GM12891 (cell line): Measurements from ENCODE around the gene GLYATL1.

ENCODE experiments used
- POLR2A ChIP-seq: IDR thresholded peaks from 2 replicates; pipeline ENCODE4 v1.6.1; 2011; ENCODE audit warnings: low read depth, low read length, control low read depth
- POLR2AphosphoS5 ChIP-seq: IDR thresholded peaks from 2 replicates; pipeline ENCODE4 v1.6.1; 2011; ENCODE audit warnings: low read depth, low read length, control low read depth
- POU2F2 ChIP-seq: IDR thresholded peaks from 2 replicates; pipeline ENCODE4 v1.6.1; 2011; ENCODE audit warnings: low read depth, mild to moderate bottlenecking, control low read depth, low read length, moderate library complexity
- SPI1 ChIP-seq: IDR thresholded peaks from 2 replicates; pipeline ENCODE4 v1.6.1; 2011; ENCODE audit warnings: low read depth, low read length, control low read depth
- TAF1 ChIP-seq: IDR thresholded peaks from 2 replicates; pipeline ENCODE4 v1.6.1; 2011; ENCODE audit warnings: low read depth, low read length, control low read depth

- no peak for TF ChIP-seq POLR2A
- no peak for TF ChIP-seq TAF1
- TF ChIP-seq POLR2AphosphoS5, result no peak
- TF ChIP-seq POU2F2, result no peak
- no peak for TF ChIP-seq SPI1
These were observed at the start of gene GLYATL1 for GRCh38 chr11:58939277-58939676.
